Activated naive CD4-positive, alpha-beta T cell treated with anti-CD3 and anti-CD28 coated beads, Interleukin-2, amount 10 ng/mL, durations not matched to agents 7 days and 5 days (primary cell): Measurements from ENCODE around the gene ZSWIM5.
"Not testable (repeated sequence)": the region's sequence is repeated elsewhere in the genome, so short reads cannot be mapped to it uniquely, and the experiment has no call there.

ENCODE experiments used
- CTCF ChIA-PET: fragments of 350-600 bp; sonication (Branson Sonifier 250); formaldehyde crosslinking; loops from one replicate; lab custom pipeline; 2021; ENCODE audit warnings: antibody characterized with exemption; lab: Charles Lee
- DNase-seq: peaks from one replicate; pipeline ENCODE4 v3.0.0-alpha.2; 2020
- H3K27ac Mint-ChIP-seq: one replicate; pipeline ENCODE4 v1.8.0; 2021; ENCODE audit warnings: mild to moderate bottlenecking, moderate library complexity, mixed read lengths
- H3K27me3 Mint-ChIP-seq: one replicate; pipeline ENCODE4 v1.8.0; 2021; ENCODE audit warnings: mild to moderate bottlenecking, mixed read lengths
- H3K36me3 Mint-ChIP-seq: one replicate; pipeline ENCODE4 v1.8.0; 2021; ENCODE audit warnings: mixed read lengths
- H3K4me1 Mint-ChIP-seq: one replicate; pipeline ENCODE4 v1.8.0; 2021; ENCODE audit warnings: mixed read lengths
- H3K4me3 Mint-ChIP-seq: one replicate; pipeline ENCODE4 v1.8.0; 2021; ENCODE audit warnings: mild to moderate bottlenecking, moderate library complexity, mixed read lengths
- H3K9me3 Mint-ChIP-seq: one replicate; pipeline ENCODE4 v1.8.0; 2021; ENCODE audit warnings: mixed read lengths

The ZSWIM5 gene

GRCh38 chr1:45179918-45180519 lies 26.4 kb downstream of the ZSWIM5 start:
- H3K4me1 Mint-ChIP-seq, DNase-seq, H3K36me3 Mint-ChIP-seq, H3K27me3 Mint-ChIP-seq, H3K27ac Mint-ChIP-seq, H3K9me3 Mint-ChIP-seq, CTCF ChIA-PET, H3K4me3 Mint-ChIP-seq: not testable (repeated sequence)

DNA sequence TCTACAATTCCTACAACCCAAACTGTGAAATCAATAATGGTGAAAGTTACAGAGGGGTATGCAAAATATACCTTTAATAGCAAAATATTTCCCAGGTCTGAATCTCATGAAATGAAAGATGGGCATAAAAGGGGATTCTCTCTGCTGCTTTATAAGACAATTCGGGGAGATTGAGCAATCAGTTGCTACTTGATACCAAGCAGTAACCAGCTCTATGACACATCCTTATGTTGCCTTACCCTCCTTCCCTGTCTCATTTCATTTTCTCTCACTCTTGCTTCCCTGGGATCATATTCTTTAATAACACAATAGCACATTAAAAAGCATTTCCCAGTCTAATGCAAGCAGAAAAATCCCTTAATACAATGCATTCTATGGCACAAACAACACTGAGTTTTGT lies 29.0 kb downstream of the ZSWIM5 start:
- H3K4me1 Mint-ChIP-seq = no peaks in the 10 kb centered on the region
- no peak overlapping the region for H3K4me3 Mint-ChIP-seq
- no peaks in the 10 kb centered on the region for H3K36me3 Mint-ChIP-seq
- H3K9me3 Mint-ChIP-seq = peaks cover 5% of the 10 kb centered on the region
- CTCF ChIA-PET = no interaction called here
- DNase-seq = no peak
- no peak overlapping the region for H3K27ac Mint-ChIP-seq
- H3K27me3 Mint-ChIP-seq = no peaks in the 10 kb centered on the region

- DNase-seq = no peak
Measured at GRCh38 chr1:45172764-45173163, 33.6 kb downstream of the ZSWIM5 start.

DNA sequence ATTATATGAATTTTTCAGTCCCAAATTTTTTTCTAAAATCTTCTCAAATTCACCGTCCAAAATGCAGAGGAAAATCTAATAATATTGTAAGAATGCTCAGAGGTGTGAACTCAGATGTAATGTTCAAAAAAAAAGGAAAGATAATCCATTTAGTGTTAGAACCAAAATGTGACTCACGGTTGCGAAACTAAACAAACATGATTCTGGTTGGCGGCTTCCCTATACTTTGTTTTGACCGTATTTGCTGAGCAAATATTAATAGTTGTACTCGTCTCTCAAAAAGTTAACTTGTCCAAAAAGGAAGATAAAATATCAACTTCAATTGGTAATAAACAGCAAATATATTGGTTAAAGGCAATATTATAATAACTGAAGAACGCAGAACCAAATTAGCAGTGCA lies 34.4 kb downstream of the ZSWIM5 start:
- CTCF ChIA-PET = interaction anchor here (1.5 kb wide), 1 partner anchor 9 kb away, joined by 3 read pairs; no protein-coding TSS in a partner anchor
- no peak overlapping the region for H3K4me3 Mint-ChIP-seq
- H3K36me3 Mint-ChIP-seq = no peaks in the 10 kb centered on the region
- no peaks in the 10 kb centered on the region for H3K27me3 Mint-ChIP-seq
- H3K4me1 Mint-ChIP-seq = no peaks in the 10 kb centered on the region
- H3K9me3 Mint-ChIP-seq = no peaks in the 10 kb centered on the region
- H3K27ac Mint-ChIP-seq = no peak overlapping the region
- no peak for DNase-seq

More at GRCh38 chr1:45172764-45173163, 33.6 kb downstream of the ZSWIM5 start:
- no peak overlapping the region for H3K27ac Mint-ChIP-seq
- no peaks in the 10 kb centered on the region for H3K4me1 Mint-ChIP-seq
- no peak overlapping the region for H3K4me3 Mint-ChIP-seq
- CTCF ChIA-PET = interaction anchor here (1.5 kb wide), 1 partner anchor 10 kb away, joined by 3 read pairs; no protein-coding TSS in a partner anchor
- no peaks in the 10 kb centered on the region for H3K9me3 Mint-ChIP-seq
- no peaks in the 10 kb centered on the region for H3K27me3 Mint-ChIP-seq
- no peaks in the 10 kb centered on the region for H3K36me3 Mint-ChIP-seq

DNA sequence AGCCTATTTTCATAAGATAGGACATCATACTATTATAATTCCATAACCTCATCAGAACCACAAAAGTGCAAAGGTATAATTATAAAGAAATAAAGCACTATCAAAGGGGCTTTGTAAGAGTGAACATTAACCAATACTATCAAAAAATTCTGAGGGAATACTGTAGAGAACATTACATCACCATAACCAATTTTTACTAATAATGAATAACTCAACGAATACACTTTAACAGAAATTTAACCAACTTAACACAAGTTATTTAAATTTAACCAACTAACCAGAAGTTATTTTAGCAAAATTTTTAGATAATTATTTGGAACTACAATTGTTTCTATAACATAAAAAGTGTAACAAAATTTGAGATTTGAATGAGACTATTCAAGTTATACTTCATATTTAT lies 34.8 kb downstream of the ZSWIM5 start:
- H3K4me1 Mint-ChIP-seq = no peaks in the 10 kb centered on the region
- H3K27ac Mint-ChIP-seq = no peak overlapping the region
- H3K36me3 Mint-ChIP-seq = no peaks in the 10 kb centered on the region
- H3K9me3 Mint-ChIP-seq = no peaks in the 10 kb centered on the region
- DNase-seq = no peak
- no peaks in the 10 kb centered on the region for H3K27me3 Mint-ChIP-seq
- no peak overlapping the region for H3K4me3 Mint-ChIP-seq
- CTCF ChIA-PET = interaction anchor here (1.5 kb wide), 1 partner anchor 9 kb away, joined by 3 read pairs; no protein-coding TSS in a partner anchor

DNA sequence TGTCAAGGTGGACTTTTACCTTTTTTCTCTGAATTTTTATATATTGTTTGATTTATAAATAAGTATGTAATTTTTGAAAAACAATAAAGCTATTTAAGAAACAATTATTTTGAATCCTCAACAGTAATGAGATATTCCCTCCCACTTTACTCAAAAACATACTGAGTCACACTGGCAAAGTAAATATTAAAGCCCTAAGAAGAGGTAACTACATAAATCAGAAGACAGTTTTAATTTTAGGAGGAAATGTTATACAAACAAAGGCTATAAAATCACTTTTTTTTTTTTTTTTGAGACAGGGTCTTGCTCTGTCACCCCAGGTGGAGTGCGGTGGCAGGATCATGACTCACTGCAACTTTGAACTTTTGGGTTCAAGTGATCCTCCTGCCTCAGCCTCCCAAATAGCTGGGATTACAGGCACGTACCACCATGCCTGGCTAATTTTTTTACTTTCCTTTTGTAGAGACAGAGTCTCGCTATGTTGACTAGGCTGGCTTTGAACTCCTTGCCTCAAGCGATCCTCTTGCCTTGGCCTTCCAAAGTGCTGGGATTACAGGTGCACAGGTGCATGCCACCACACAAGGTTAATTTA lies 36.2 kb downstream of the ZSWIM5 start:
- H3K4me3 Mint-ChIP-seq = no peak overlapping the region
- CTCF ChIA-PET = interaction anchor here (1.2 kb wide), 1 partner anchor 156 kb away, joined by 4 read pairs; no protein-coding TSS in a partner anchor
- H3K27ac Mint-ChIP-seq = no peak overlapping the region
- DNase-seq = no peak
- peaks cover 5% of the 10 kb centered on the region for H3K9me3 Mint-ChIP-seq
- H3K27me3 Mint-ChIP-seq = no peaks in the 10 kb centered on the region
- no peaks in the 10 kb centered on the region for H3K4me1 Mint-ChIP-seq
- no peaks in the 10 kb centered on the region for H3K36me3 Mint-ChIP-seq

- H3K27ac Mint-ChIP-seq, H3K36me3 Mint-ChIP-seq, H3K4me3 Mint-ChIP-seq, H3K27me3 Mint-ChIP-seq, H3K4me1 Mint-ChIP-seq, CTCF ChIA-PET, DNase-seq: not testable (repeated sequence)
- peaks cover 21% of the 10 kb centered on the region for H3K9me3 Mint-ChIP-seq
Measured at GRCh38 chr1:45167947-45168346, 38.5 kb downstream of the ZSWIM5 start.

- CTCF ChIA-PET, H3K27me3 Mint-ChIP-seq, DNase-seq, H3K36me3 Mint-ChIP-seq, H3K4me3 Mint-ChIP-seq, H3K27ac Mint-ChIP-seq: not testable (repeated sequence)
- Mint-ChIP-seq H3K9me3 (peaks cover 24% of the 10 kb centered on the region), H3K4me1 (peaks cover 20% of the 10 kb centered on the region)
Measured at GRCh38 chr1:45164307-45164706, 42.1 kb downstream of the ZSWIM5 start.

- Mint-ChIP-seq H3K9me3 (peaks cover 24% of the 10 kb centered on the region), H3K4me1 (peaks cover 20% of the 10 kb centered on the region), H3K27ac (peak overlapping the region; percentile 80)
- CTCF ChIA-PET = interaction anchor here (1.4 kb wide), 1 partner anchor 9 kb away, joined by 3 read pairs; no protein-coding TSS in a partner anchor
- not testable (repeated sequence) for H3K4me3 Mint-ChIP-seq, H3K27me3 Mint-ChIP-seq, DNase-seq, H3K36me3 Mint-ChIP-seq
Measured at GRCh38 chr1:45163111-45163510, 43.3 kb downstream of the ZSWIM5 start.

- H3K4me3 Mint-ChIP-seq, H3K27me3 Mint-ChIP-seq, H3K36me3 Mint-ChIP-seq: not testable (repeated sequence)
- peak overlapping the region; percentile 55 for H3K27ac Mint-ChIP-seq
- H3K4me1 Mint-ChIP-seq = peaks cover 20% of the 10 kb centered on the region
- DNase-seq = peak; percentile 53
- CTCF ChIA-PET = interaction anchor here (1.4 kb wide), 1 partner anchor 10 kb away, joined by 3 read pairs; no protein-coding TSS in a partner anchor
- peaks cover 24% of the 10 kb centered on the region for H3K9me3 Mint-ChIP-seq
Measured at GRCh38 chr1:45162041-45163035, 44.1 kb downstream of the ZSWIM5 start.

DNA sequence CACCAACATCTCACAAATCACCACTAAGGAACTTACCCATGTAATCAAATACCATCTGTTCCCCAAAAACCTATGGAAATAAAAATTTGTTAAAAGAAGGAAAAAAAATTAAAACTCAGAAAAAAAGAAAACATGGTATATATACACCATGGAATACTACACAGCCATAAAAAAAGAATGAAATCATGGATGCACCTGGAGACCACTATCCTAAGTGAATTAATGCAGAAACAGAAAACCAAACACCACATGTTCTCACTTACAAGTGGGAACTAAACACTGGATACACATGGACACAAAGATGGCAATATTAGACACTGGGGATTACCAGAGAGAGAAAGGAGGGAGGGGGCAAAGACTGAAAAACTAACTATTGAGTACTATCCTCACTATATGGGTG lies 50.4 kb downstream of the ZSWIM5 start:
- H3K4me3 Mint-ChIP-seq = no peak overlapping the region
- no peak for DNase-seq
- CTCF ChIA-PET = no interaction called here
- no peaks in the 10 kb centered on the region for H3K36me3 Mint-ChIP-seq
- H3K4me1 Mint-ChIP-seq = no peaks in the 10 kb centered on the region
- no peaks in the 10 kb centered on the region for H3K9me3 Mint-ChIP-seq
- H3K27ac Mint-ChIP-seq = no peak overlapping the region
- peaks cover 3% of the 10 kb centered on the region for H3K27me3 Mint-ChIP-seq

DNA sequence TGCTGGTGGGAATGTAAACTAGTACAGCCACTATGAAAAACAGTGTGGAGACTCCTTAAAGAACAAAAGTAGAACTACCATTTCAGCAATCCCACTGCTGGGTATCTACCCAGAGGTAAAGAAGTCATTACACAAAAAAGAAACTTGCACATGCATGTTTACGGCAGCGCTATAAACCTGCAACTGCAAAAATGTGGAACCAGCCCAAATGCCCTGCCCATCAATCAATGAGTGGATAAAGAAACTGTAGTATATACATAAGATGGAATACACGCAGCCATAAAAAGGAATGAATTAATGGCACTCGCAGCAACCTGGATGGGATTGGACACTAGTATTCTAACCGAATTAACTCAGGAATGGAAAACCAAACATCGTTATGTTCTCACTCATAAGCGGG lies 51.0 kb downstream of the ZSWIM5 start:
- CTCF ChIA-PET = no interaction called here

DNA sequence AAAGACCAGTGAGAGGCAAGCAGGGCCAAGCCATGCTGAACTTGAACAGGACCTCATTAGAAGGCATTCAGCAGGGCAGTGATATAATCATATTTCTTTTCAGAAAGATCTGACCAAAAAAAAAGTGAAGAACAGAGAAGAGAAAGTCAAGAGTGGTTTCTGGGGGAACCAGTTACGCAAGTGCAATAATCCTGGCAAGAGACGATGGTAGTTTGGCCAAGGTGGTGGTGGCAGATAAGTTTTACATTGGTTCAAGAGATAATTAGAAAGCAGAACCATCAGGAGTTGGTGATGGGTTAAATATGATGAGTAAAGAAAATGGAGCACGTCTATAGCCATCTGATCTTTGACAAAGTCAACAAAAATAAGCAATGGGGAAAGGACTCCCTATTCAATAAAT lies 54.3 kb downstream of the ZSWIM5 start:
- DNase-seq = no peak
- Mint-ChIP-seq H3K9me3 (no peaks in the 10 kb centered on the region), H3K36me3 (no peaks in the 10 kb centered on the region), H3K27me3 (no peaks in the 10 kb centered on the region), H3K4me1 (no peaks in the 10 kb centered on the region), H3K4me3 (no peak overlapping the region), H3K27ac (no peak overlapping the region)
- CTCF ChIA-PET = no interaction called here

More for the DNA sequence above, 51.0 kb downstream of the ZSWIM5 start:
- Mint-ChIP-seq H3K9me3 (no peaks in the 10 kb centered on the region), H3K27me3 (peaks cover 3% of the 10 kb centered on the region), H3K27ac (no peak overlapping the region), H3K36me3 (no peaks in the 10 kb centered on the region), H3K4me3 (no peak overlapping the region), H3K4me1 (no peaks in the 10 kb centered on the region)
- no peak for DNase-seq

DNA sequence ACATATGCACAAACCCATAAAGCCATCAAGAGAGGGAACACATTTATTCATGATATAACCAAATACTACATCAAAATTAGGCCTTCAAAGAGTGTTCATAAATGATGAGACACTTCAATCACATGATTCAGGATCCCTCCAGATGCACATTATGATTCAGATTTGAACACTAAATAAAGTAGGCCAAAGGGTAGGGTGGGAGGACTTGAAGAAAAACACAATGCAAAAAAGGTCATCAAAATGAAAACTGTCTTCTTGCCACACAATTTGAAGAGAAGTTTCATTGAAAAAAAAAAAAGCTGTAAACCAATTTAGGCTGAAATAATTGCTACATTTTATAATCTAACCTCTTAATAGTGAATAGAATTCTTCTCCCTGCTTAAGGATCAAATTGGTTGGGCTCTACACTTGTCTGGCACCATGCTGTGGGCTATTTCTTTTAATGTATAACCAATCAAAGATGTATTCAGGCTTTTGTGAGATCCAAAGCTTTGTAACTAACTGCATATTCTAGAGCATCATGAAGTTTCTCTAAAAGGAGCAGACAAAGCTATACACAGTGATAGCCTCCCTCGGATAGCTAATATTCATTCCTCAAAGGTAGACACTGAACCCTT lies 58.1 kb downstream of the ZSWIM5 start:
- Mint-ChIP-seq H3K36me3 (no peaks in the 10 kb centered on the region), H3K9me3 (no peaks in the 10 kb centered on the region), H3K4me1 (peaks cover 3% of the 10 kb centered on the region), H3K27ac (no peak overlapping the region), H3K4me3 (no peak overlapping the region), H3K27me3 (peaks cover 4% of the 10 kb centered on the region)
- no peak for DNase-seq
- CTCF ChIA-PET = no interaction called here
